K562 (cell line): ENCODE measurements around the gene AIG1.

ENCODE experiments used
- CTCF ChIP-seq, 3 experiments: IDR thresholded peaks in 2 of 3; conservative IDR thresholded peaks in 1 of 3; 2 replicates each; pipeline ENCODE4 v1.5.1; 2011 to 2012; ENCODE audit warnings: low read length in 3 of 3, mild to moderate bottlenecking in 3 of 3, control low read depth in 2 of 3, improper control_type of control experiment in 1 of 3, inconsistent platforms in 1 of 3, low read depth in 1 of 3, mixed read lengths in 1 of 3, moderate library complexity in 1 of 3; ENCODE audit not compliant: insufficient read depth in 2 of 3
- E2F4 ChIP-seq: sonication (generic); formaldehyde crosslinking; IDR thresholded peaks from 2 replicates; pipeline ENCODE4 v1.8.0; 2022; ENCODE audit warnings: mild to moderate bottlenecking, low read depth, missing genetic modification reagents
- FOXA3 ChIP-seq, 2 experiments: fragments of 450-650 bp in 1 of 2; sonication (generic) in 1 of 2; formaldehyde crosslinking; IDR thresholded peaks in 1 of 2; conservative IDR thresholded peaks in 1 of 2; 2 replicates each; pipeline versions ENCODE4 v1.4.0 to v1.8.0; 2020 to 2022; ENCODE audit warnings: mild to moderate bottlenecking in 2 of 2, missing genetic modification reagents in 1 of 2
- FOXP1 ChIP-seq: sonication (generic); formaldehyde crosslinking; IDR thresholded peaks from 2 replicates; pipeline ENCODE4 v1.8.0; 2022; ENCODE audit warnings: mild to moderate bottlenecking, missing genetic modification reagents
- POLR2AphosphoS5 ChIP-seq: IDR thresholded peaks from 2 replicates; pipeline ENCODE4 v1.6.1; 2011; ENCODE audit warnings: mild to moderate bottlenecking, low read depth, low read length, moderate library complexity; ENCODE audit not compliant: control insufficient read depth, insufficient read depth
- SMC3 ChIP-seq: conservative IDR thresholded peaks from 2 replicates; pipeline ENCODE4 v1.6.1; 2011; ENCODE audit warnings: low read depth, low read length, improper control_type of control experiment; ENCODE audit not compliant: insufficient read depth
- ZNF354B ChIP-seq: fragments of 250-450 bp; sonication (Bioruptor Pico); IDR thresholded peaks from 2 replicates; pipeline ENCODE4 v1.4.0; 2020
- ZNF639 ChIP-seq, 2 experiments: fragments of 200-800 bp in 1 of 2; sonication (Bioruptor generic) in 1 of 2; sonication (generic) in 1 of 2; formaldehyde crosslinking in 1 of 2; IDR thresholded peaks in 1 of 2; conservative IDR thresholded peaks in 1 of 2; 2 replicates each; pipeline versions ENCODE4 v1.5.0 to v1.6.1; 2016 to 2020; ENCODE audit warnings: missing compliant biosample characterization in 1 of 2, missing genetic modification characterization in 1 of 2, missing genetic modification reagents in 1 of 2

- TF ChIP-seq ZNF354B (CRISPR knock-in tag) (no peak), FOXP1 (no peak), SMC3 (no peak), POLR2AphosphoS5 (no peak), E2F4 (no peak), CTCF (IDR thresholded peaks at IDR 0.05 in 2 of 3, conservative IDR thresholded peaks at IDR 0.05 in 1 of 3; ENCODE audit: insufficient read depth in 2 of 3, low read depth in 1 of 3, low read length in 3 of 3) (no peak), FOXA3 (CRISPR knock-in tag; conservative IDR thresholded peaks at IDR 0.05 in 1 of 2, IDR thresholded peaks at IDR 0.05 in 1 of 2) (no peak), ZNF639 (CRISPR knock-in tag; conservative IDR thresholded peaks at IDR 0.05 in 1 of 2, IDR thresholded peaks at IDR 0.05 in 1 of 2) (no peak)
Measured at GRCh38 chr6:143221698-143222097, 161.0 kb downstream of the AIG1 start.
